Immature natural killer cell (primary cell): Measurements from ENCODE around the gene PRPSAP1. TPM values are rescaled to one million over a fixed set of nuclear protein-coding genes. Genes with fewer than 3 reads are reported as not detected.

Experiments
- DNase-seq, 3 donors: peaks; one replicate each; pipeline ENCODE4 v3.0.0; 2022; ENCODE audit warnings: mixed read lengths in 1 of 3
- H3K27ac Mint-ChIP-seq, 6 donors: one replicate each; pipeline ENCODE4 v1.8.0; 2020; ENCODE audit warnings: mixed read lengths in 6 of 6, mild to moderate bottlenecking in 5 of 6, inconsistent platforms in 4 of 6, moderate library complexity in 3 of 6
- H3K27me3 Mint-ChIP-seq, 3 donors: one replicate each; pipeline ENCODE4 v1.8.0; 2020 to 2021; ENCODE audit warnings: low read depth in 3 of 3, mild to moderate bottlenecking in 3 of 3, mixed read lengths in 3 of 3, moderate library complexity in 3 of 3, inconsistent platforms in 1 of 3
- H3K36me3 Mint-ChIP-seq, 3 donors: one replicate each; pipeline ENCODE4 v1.8.0; 2020; ENCODE audit warnings: mixed read lengths in 3 of 3, inconsistent platforms in 2 of 3, mild to moderate bottlenecking in 2 of 3
- H3K4me1 Mint-ChIP-seq, 2 donors: one replicate each; pipeline ENCODE4 v1.8.0; 2020; ENCODE audit warnings: inconsistent platforms in 2 of 2, mild to moderate bottlenecking in 2 of 2, mixed read lengths in 2 of 2, moderate library complexity in 1 of 2
- H3K4me3 Mint-ChIP-seq, 5 donors: one replicate each; pipeline ENCODE4 v1.8.0; 2020; ENCODE audit warnings: mild to moderate bottlenecking in 5 of 5, mixed read lengths in 5 of 5, inconsistent platforms in 3 of 5, moderate library complexity in 3 of 5
- H3K9me3 Mint-ChIP-seq, 6 donors: one replicate each; pipeline ENCODE4 v1.8.0; 2020; ENCODE audit warnings: mild to moderate bottlenecking in 6 of 6, mixed read lengths in 6 of 6, inconsistent platforms in 4 of 6, moderate library complexity in 3 of 6
- polyA plus RNA-seq, 3 donors: library from polyadenylated mRNA; unstranded; fragments of 300-500 nt; fragmentation: Illumina TruSeq; gene quantifications; one replicate each; pipeline ENCODE4 v1.2.3, GENCODE V29; 2021

The PRPSAP1 gene
- polyA plus RNA-seq, 3 donors from 2014 or later = 59.8 to 87.6 (median 75.5) TPM

DNA sequence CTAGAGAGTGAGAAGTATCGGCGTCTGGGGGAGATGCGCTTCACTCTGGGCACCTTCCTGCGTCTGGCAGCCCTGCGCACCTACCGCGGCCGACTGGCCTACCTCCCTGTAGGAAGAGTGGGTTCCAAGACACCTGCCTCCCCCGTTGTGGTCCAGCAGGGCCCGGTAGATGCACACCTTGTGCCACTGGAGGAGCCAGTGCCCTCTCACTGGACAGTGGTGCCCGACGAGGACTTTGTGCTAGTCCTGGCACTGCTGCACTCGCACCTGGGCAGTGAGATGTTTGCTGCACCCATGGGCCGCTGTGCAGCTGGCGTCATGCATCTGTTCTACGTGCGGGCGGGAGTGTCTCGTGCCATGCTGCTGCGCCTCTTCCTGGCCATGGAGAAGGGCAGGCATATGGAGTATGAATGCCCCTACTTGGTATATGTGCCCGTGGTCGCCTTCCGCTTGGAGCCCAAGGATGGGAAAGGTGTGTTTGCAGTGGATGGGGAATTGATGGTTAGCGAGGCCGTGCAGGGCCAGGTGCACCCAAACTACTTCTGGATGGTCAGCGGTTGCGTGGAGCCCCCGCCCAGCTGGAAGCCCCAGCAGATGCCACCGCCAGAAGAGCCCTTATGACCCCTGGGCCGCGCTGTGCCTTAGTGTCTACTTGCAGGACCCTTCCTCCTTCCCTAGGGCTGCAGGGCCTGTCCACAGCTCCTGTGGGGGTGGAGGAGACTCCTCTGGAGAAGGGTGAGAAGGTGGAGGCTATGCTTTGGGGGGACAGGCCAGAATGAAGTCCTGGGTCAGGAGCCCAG lies 33.5 kb upstream of the PRPSAP1 start:
- DNase-seq = no peak
- Mint-ChIP-seq H3K4me1 (peaks cover 6 to 14% of the 10 kb centered on the region in 2 donors), H3K27me3 (peaks cover 4 to 9% (median 5%) of the 10 kb centered on the region in 3 donors), H3K4me3 (no peak overlapping the region), H3K9me3 (no peaks in the 10 kb centered on the region), H3K36me3 (no peaks in the 10 kb centered on the region), H3K27ac (no peak overlapping the region)

GRCh38 chr17:76385892-76386786 lies 32.4 kb upstream of the PRPSAP1 start:
- Mint-ChIP-seq H3K4me1 (peaks cover 6 to 14% of the 10 kb centered on the region in 2 donors), H3K27ac (peak overlapping the region in 1 of 6 donors; percentile 61), H3K36me3 (no peaks in the 10 kb centered on the region), H3K9me3 (no peaks in the 10 kb centered on the region), H3K4me3 (peak overlapping the region; percentile 70 to 75 (median 73)), H3K27me3 (peaks cover 4 to 6% (median 5%) of the 10 kb centered on the region in 3 donors)
- peak; percentile 81 to 85 (median 82) for DNase-seq

- peaks cover 4 to 6% (median 5%) of the 10 kb centered on the region in 3 donors for H3K27me3 Mint-ChIP-seq
- peak in 2 of 3 donors; percentile 20 to 30 for DNase-seq
- H3K4me1 Mint-ChIP-seq = peaks cover 6 to 14% of the 10 kb centered on the region in 2 donors
- H3K36me3 Mint-ChIP-seq = no peaks in the 10 kb centered on the region
- H3K4me3 Mint-ChIP-seq = peak overlapping the region; percentile 70 to 75 (median 73)
- no peaks in the 10 kb centered on the region for H3K9me3 Mint-ChIP-seq
- no peak overlapping the region for H3K27ac Mint-ChIP-seq
Observed at GRCh38 chr17:76384987-76385891, 31.5 kb upstream of the PRPSAP1 start.

DNA sequence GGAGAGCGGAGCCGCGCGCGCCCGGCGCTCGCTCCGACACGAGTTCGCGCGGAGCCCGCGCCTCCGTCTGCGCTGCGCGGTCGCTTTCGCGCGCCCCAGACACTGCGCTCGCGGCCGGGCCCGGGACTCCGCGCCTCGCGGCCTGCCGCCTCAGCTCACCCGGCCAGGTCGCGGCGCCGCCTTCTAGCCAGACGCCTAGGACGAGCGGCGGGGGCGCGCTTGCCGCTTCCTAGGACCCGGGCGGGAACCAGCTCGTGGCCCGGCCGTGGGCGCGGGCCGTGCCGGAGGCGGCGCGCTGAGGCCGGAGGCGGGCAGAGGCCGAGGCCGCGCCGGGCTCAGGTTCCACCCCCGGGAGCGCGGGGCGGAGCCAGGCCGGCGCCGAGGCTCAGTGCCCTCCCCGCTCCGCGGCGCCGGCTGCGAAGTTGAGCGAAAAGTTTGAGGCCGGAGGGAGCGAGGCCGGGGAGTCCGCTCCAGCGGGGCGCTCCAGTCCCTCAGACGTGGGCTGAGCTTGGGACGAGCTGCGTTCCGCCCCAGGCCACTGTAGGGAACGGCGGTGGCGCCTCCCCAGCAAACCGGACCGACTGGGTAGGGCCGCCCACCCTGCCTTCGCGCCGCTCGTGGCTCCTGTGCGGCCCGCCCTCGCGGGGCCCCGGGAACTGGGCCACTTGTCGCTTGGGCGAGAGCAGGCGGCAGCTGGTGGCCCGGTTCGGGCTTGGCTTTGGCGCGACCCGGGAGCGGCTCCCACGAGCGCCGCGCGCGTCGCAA lies 30.7 kb upstream of the PRPSAP1 start, which contains the start of gene SPHK1:
TSS of gene SPHK1 (plus strand) at position 388 of the 765 bp plus-strand sequence. CDS start 1,036 bp downstream, outside the sequence.
- H3K27me3 Mint-ChIP-seq = peaks cover 2 to 5% (median 4%) of the 10 kb centered on the region in 3 donors
- DNase-seq = peak; percentile 66 to 68 (median 67)
- H3K4me1 Mint-ChIP-seq = peaks cover 6 to 14% of the 10 kb centered on the region in 2 donors
- peak within 1 kb of the TSS; percentile 83 to 96 (median 94) for H3K4me3 Mint-ChIP-seq
- H3K36me3 Mint-ChIP-seq = no peaks in the 10 kb centered on the region
- H3K9me3 Mint-ChIP-seq = no peaks in the 10 kb centered on the region
- H3K27ac Mint-ChIP-seq = peak within 1 kb of the TSS; percentile 65 to 96 (median 88)

DNA sequence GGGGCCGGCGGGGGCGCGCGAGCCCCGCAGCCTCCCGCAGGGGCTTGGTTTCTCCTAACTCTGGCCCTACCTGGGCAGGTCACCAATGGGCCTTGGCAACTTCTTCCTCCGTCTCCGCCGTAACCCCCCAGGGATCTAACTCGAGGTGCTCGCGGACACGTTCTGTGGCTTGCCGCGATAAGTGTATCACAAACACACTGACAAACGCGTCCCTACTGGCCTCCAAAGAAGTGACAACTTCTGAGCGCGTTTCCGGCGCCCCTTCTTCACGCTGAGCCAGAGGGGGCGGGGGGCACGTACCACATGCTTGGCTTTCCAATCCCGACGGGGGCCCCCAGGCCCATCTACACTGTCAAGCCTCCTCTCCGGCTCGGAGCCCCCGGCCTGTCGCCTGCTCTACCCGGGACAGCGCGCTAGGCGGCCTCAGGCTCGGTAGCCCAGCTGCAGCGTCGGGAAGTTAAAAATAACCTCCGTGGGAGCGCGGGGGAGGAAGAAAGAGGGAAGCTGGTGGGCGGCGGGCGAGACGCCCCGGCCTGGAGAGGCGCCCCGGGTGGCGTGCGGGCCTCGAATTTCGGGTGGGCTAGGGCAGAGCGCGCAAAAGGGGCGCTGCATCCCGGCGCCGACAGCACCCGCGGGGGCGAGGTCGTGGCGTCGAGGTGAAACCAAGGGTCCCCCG lies 30.0 kb upstream of the PRPSAP1 start:
- peak; percentile 55 to 64 (median 59) for DNase-seq
- H3K27ac Mint-ChIP-seq = peak overlapping the region; percentile 65 to 96 (median 88)
- H3K4me3 Mint-ChIP-seq = peak overlapping the region; percentile 83 to 96 (median 94)
- peaks cover 2 to 5% (median 4%) of the 10 kb centered on the region in 3 donors for H3K27me3 Mint-ChIP-seq
- H3K9me3 Mint-ChIP-seq = no peaks in the 10 kb centered on the region
- H3K36me3 Mint-ChIP-seq = no peaks in the 10 kb centered on the region
- peaks cover 6 to 14% of the 10 kb centered on the region in 2 donors for H3K4me1 Mint-ChIP-seq

GRCh38 chr17:76382803-76383545 lies 29.3 kb upstream of the PRPSAP1 start:
- peak overlapping the region in 4 of 6 donors; percentile 64 to 88 (median 80) for H3K27ac Mint-ChIP-seq
- H3K36me3 Mint-ChIP-seq = no peaks in the 10 kb centered on the region
- H3K4me3 Mint-ChIP-seq = peak overlapping the region; percentile 83 to 96 (median 94)
- peaks cover 6 to 14% of the 10 kb centered on the region in 2 donors for H3K4me1 Mint-ChIP-seq
- H3K27me3 Mint-ChIP-seq = peaks cover 2 to 5% (median 4%) of the 10 kb centered on the region in 3 donors
- DNase-seq = peak; percentile 52 to 57 (median 53)
- no peaks in the 10 kb centered on the region for H3K9me3 Mint-ChIP-seq

DNA sequence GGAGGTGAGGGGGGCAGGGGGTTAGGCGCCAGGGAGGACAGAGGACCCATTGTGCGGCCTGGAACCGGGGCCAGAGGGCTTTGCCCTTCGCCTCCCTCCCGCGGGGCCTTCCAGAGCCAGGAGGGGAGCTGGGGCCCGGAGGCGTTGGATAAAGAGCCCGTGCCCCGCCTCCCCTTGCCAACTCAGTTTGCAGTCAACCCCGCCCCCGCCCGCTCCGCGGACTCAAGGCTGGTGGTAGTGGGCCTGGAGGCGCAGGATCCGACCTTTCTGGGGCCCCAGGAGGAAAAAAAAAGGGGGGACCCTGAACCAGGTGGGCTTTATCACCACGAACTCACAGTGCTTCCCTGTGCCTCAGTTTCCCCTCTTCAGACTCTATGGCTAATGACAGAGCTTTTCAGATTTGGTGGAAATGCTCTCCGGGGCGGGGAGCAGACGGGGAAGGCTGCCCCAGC lies 28.7 kb upstream of the PRPSAP1 start:
- peak overlapping the region in 3 of 6 donors; percentile 64 to 74 (median 71) for H3K27ac Mint-ChIP-seq
- no peaks in the 10 kb centered on the region for H3K36me3 Mint-ChIP-seq
- H3K27me3 Mint-ChIP-seq = peaks cover 2 to 5% (median 4%) of the 10 kb centered on the region in 3 donors
- no peak for DNase-seq
- H3K4me1 Mint-ChIP-seq = peaks cover 6 to 11% of the 10 kb centered on the region in 2 donors
- no peaks in the 10 kb centered on the region for H3K9me3 Mint-ChIP-seq
- H3K4me3 Mint-ChIP-seq = peak overlapping the region; percentile 79 to 89 (median 87)

- Mint-ChIP-seq H3K36me3 (no peaks in the 10 kb centered on the region), H3K9me3 (no peaks in the 10 kb centered on the region), H3K4me3 (peak overlapping the region; percentile 38 to 59 (median 47)), H3K4me1 (peaks cover 6 to 11% of the 10 kb centered on the region in 2 donors), H3K27me3 (peaks cover 0 to 5% (median 4%) of the 10 kb centered on the region in 3 donors), H3K27ac (no peak overlapping the region)
- no peak for DNase-seq
Observed at GRCh38 chr17:76381633-76382350, 28.1 kb upstream of the PRPSAP1 start.

DNA sequence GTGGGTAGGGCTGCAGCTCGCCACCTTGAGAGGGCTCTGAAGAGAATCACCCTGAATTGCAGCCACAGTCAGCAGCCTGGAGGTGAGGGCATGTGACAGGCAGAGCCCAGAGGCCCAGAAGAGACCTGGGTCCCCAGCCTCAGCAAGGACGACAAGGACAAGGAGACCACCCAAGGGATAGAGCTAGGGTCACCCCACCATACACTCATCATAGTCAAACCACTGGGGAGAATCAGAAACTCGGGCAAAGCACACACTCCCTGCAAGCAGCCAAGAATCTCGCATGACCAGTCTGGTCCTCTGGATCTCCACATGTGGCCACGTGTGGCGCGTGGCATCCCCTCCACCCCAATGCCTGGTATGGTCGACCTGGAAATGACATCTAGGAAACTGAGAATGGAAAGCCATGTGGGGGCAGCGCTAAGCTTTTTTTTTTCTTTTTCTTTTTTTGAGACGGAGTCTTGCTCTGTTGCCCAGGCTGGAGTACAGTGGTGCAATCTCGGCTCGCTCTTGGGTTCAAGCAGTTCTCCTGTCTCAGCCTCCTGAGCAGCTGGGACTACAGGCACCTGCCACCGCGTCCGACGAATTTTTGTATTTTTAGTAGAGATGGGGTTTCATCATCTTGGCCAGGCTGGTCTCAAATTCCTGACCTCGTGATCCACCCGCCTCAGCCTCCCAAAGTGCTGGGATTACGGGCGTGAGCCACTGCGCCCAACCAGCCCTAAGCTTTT lies 26.1 kb upstream of the PRPSAP1 start:
- Mint-ChIP-seq H3K4me3 (peak overlapping the region in 1 of 5 donors; percentile 42), H3K27ac (no peak overlapping the region), H3K27me3 (peaks cover 0 to 5% (median 4%) of the 10 kb centered on the region in 3 donors), H3K4me1 (peaks cover 6% of the 10 kb centered on the region in 2 donors), H3K9me3 (no peaks in the 10 kb centered on the region), H3K36me3 (no peaks in the 10 kb centered on the region)
- no peak for DNase-seq

- Mint-ChIP-seq H3K9me3 (no peaks in the 10 kb centered on the region), H3K27me3 (peaks cover 0 to 5% (median 4%) of the 10 kb centered on the region in 3 donors), H3K4me1 (peaks cover 6% of the 10 kb centered on the region in 2 donors), H3K36me3 (no peaks in the 10 kb centered on the region), H3K27ac (no peak overlapping the region), H3K4me3 (no peak overlapping the region)
- DNase-seq = no peak
Observed at GRCh38 chr17:76379275-76379641, 25.5 kb upstream of the PRPSAP1 start.
